Body of pancreas (tissue), 4 donors: Measurements from ENCODE around the gene CFAP44. TPM values are rescaled to one million over a fixed set of nuclear protein-coding genes. Genes with fewer than 3 reads are reported as not detected.

Experiments used
- ATAC-seq: fragments of 150-250 bp; one replicate; pipeline ENCODE4 v1.9.1; 2016
- DNase-seq, 4 donors: peaks; one replicate each; pipeline ENCODE4 v3.0.0-alpha.2; 2019
- H3K27ac ChIP-seq, 4 donors: fragments of 200-600 bp; sonication (generic); 1 replicate in 3 of 4; 2 replicates in 1 of 4; pipeline versions ENCODE4 v1.5.1 to v1.6.1; 2016 to 2019; ENCODE audit warnings: mild to moderate bottlenecking in 1 of 4, mixed read lengths in 1 of 4, moderate library complexity in 1 of 4
- H3K27me3 ChIP-seq, 2 donors: fragments of 200-600 bp; sonication (generic); one replicate each; pipeline ENCODE4 v1.6.0; 2016; ENCODE audit warnings: mild to moderate bottlenecking in 1 of 2
- H3K36me3 ChIP-seq, 2 donors: fragments of 200-600 bp; sonication (generic); replicated peaks in 1 of 2; 2 replicates each; pipeline ENCODE4 v1.5.1; 2016; ENCODE audit warnings: low read depth in 2 of 2; ENCODE audit not compliant: insufficient read depth in 1 of 2
- H3K4me1 ChIP-seq: fragments of 200-600 bp; sonication (generic); one replicate; pipeline ENCODE4 v1.6.0; 2016
- H3K4me3 ChIP-seq, 2 donors: fragments of 200-600 bp; sonication (generic); 1 replicate in 1 of 2; 2 replicates in 1 of 2; pipeline ENCODE4 v1.5.1; 2016 to 2019
- H3K9me3 ChIP-seq, 3 donors: fragments of 200-600 bp; sonication (generic); 1 replicate in 2 of 3; 2 replicates in 1 of 3; pipeline ENCODE4 v1.5.1; 2016
- POLR2A ChIP-seq, 3 donors: fragments of 450-650 bp; IDR thresholded peaks; one replicate each; pipeline ENCODE4 v1.6.1; 2016; ENCODE audit warnings: antibody characterized with exemption in 3 of 3, mild to moderate bottlenecking in 2 of 3
- WGBS, 2 donors: methylation state at CpG; one replicate each; pipeline ENCODE4 v1.1.5; 2017; 5-methylcytosine and 5-hydroxymethylcytosine counted together
- intact Hi-C: fragments of 100-400 bp; cut with DNase I; formaldehyde crosslinking; loops from one replicate; pipeline ENCODE4 v1.15.1; 2023
- total RNA-seq, 2 donors: library from RNA; depleted of rRNA; stranded (reverse); fragments of >200 nt; gene quantifications; one replicate each; pipeline ENCODE4 v1.1.0, GENCODE V29; 2016
- TF ChIP-seq, protein P1 (sequence below), 7 experiments: fragments of 450-650 bp in 4 of 7; fragments of 200-600 bp in 3 of 7; sonication (generic) in 3 of 7; IDR thresholded peaks; one replicate each; pipeline ENCODE4 v1.5.1; 2016 to 2019; ENCODE audit warnings: antibody characterized with exemption in 7 of 7

Gene CFAP44
- total RNA-seq, 2 donors from 2014 or later = 9.9 to 14.8 TPM

DNA sequence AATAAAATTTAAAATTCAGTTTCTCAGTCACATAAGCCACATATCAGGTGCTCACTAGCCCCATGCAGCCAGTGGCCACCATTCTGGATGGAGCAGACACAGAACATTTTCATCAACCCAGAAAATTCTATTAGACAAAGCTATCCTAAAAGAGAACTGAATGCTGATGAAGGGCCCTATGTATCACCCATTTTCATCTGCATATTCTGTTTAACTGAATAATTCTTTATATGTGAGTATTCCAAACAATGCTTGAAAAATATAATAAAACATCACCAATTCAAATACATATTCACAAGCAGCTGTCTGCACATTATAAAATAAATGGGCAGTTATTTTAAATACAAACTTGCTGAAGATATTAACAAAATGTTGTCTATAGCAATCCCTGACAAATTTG is 14.2 kb upstream of the CFAP44 start:
- H3K36me3 ChIP-seq = peaks cover 0 to 8% of the 10 kb centered on the region in 2 donors

DNA sequence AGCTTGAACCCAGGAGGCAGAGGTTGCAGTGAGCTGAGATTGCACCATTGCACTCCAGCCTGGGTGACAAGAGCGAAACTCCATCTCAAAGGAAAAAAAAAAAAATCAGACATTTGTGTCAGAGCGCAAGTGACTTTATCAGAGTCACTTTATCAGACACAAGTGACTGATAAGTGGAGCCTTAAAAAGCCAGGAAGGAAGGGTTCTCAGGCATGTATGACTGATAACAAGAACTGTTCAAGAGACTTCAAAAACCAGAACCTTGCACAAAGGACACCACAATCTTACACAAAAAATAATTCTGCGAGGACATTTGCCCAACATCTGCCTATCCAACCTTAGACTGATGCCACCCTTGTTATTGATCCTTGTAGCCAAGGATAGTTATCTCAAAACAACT is 13.3 kb upstream of the CFAP44 start:
- Histone ChIP-seq H3K4me3 (no peak overlapping the region), H3K36me3 (peaks cover 0 to 2% of the 10 kb centered on the region in 2 donors), H3K27ac (no peak overlapping the region), H3K4me1 (no peaks in the 10 kb centered on the region), H3K9me3 (no peaks in the 10 kb centered on the region), H3K27me3 (no peaks in the 10 kb centered on the region)
- no peak for ATAC-seq
- WGBS, 2 donors = 69 to 76% methylated on average over 3 of the region's 3 CpGs
- TF ChIP-seq, protein P1, sequence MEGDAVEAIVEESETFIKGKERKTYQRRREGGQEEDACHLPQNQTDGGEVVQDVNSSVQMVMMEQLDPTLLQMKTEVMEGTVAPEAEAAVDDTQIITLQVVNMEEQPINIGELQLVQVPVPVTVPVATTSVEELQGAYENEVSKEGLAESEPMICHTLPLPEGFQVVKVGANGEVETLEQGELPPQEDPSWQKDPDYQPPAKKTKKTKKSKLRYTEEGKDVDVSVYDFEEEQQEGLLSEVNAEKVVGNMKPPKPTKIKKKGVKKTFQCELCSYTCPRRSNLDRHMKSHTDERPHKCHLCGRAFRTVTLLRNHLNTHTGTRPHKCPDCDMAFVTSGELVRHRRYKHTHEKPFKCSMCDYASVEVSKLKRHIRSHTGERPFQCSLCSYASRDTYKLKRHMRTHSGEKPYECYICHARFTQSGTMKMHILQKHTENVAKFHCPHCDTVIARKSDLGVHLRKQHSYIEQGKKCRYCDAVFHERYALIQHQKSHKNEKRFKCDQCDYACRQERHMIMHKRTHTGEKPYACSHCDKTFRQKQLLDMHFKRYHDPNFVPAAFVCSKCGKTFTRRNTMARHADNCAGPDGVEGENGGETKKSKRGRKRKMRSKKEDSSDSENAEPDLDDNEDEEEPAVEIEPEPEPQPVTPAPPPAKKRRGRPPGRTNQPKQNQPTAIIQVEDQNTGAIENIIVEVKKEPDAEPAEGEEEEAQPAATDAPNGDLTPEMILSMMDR (IDR thresholded peaks at IDR 0.05) = no peak
- intact Hi-C loops = no loop called here
- DNase-seq = no peak

More for the DNA sequence above, 14.2 kb upstream of the CFAP44 start:
- no peak overlapping the region for H3K4me3 ChIP-seq
- TF ChIP-seq, protein P1 (IDR thresholded peaks at IDR 0.05) = no peak
- TF ChIP-seq POLR2A (IDR thresholded peaks at IDR 0.05) = no peak
- no peak overlapping the region for H3K27ac ChIP-seq
- ATAC-seq (no peak), DNase-seq (no peak)
- no peaks in the 10 kb centered on the region for H3K4me1 ChIP-seq
- intact Hi-C loops = no loop called here
- no peaks in the 10 kb centered on the region for H3K27me3 ChIP-seq
- H3K9me3 ChIP-seq = no peaks in the 10 kb centered on the region

DNA sequence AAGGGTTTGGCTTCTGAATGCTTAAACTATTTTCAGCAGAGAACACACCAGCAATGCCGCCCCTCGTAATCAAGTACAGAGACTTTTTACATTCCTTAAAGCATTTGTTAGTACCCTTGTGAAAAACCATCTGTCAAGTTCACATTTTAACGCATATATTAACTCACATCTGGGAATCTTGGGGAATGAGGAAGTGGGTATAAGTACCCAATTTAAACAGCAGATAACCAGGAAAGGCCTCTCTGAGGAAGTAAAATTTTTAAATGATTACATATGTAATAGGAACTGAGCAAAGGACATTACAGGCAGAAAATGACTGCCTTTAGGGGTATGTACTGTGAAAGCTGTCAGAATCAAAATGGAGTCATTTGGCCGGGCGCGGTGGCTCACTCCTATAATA is 12.8 kb upstream of the CFAP44 start:
- 85 to 93% methylated on average over 6 of the region's 6 CpGs for WGBS, 2 donors

GRCh38 chr3:113450911-113451310 is 9.6 kb upstream of the CFAP44 start:
- no peak for ATAC-seq
- DNase-seq = no peak
- intact Hi-C loops = no loop called here
- 98 to 100% methylated on average over 1 of the region's 1 CpG for WGBS, 2 donors
- Histone ChIP-seq H3K27me3 (no peaks in the 10 kb centered on the region), H3K4me1 (no peaks in the 10 kb centered on the region), H3K4me3 (no peak overlapping the region), H3K9me3 (no peaks in the 10 kb centered on the region), H3K36me3 (peaks cover 0 to 9% of the 10 kb centered on the region in 2 donors), H3K27ac (no peak overlapping the region)
- no peak for TF ChIP-seq POLR2A (IDR thresholded peaks at IDR 0.05)
- TF ChIP-seq, protein P1 (IDR thresholded peaks at IDR 0.05) = no peak

More for the DNA sequence above, 12.8 kb upstream of the CFAP44 start:
- peaks cover 0 to 2% of the 10 kb centered on the region in 2 donors for H3K36me3 ChIP-seq
- H3K27me3 ChIP-seq = no peaks in the 10 kb centered on the region
- DNase-seq (no peak), ATAC-seq (no peak)
- no peaks in the 10 kb centered on the region for H3K4me1 ChIP-seq
- no peak overlapping the region for H3K4me3 ChIP-seq
- no peaks in the 10 kb centered on the region for H3K9me3 ChIP-seq
- TF ChIP-seq, protein P1 (IDR thresholded peaks at IDR 0.05) = no peak
- no peak for TF ChIP-seq POLR2A (IDR thresholded peaks at IDR 0.05)
- intact Hi-C loops = no loop called here
- H3K27ac ChIP-seq = no peak overlapping the region

- no peaks in the 10 kb centered on the region for H3K4me1 ChIP-seq
- no peak overlapping the region for H3K4me3 ChIP-seq
- TF ChIP-seq POLR2A (IDR thresholded peaks at IDR 0.05) = no peak
- TF ChIP-seq, protein P1 (IDR thresholded peaks at IDR 0.05) = no peak
- DNase-seq = no peak
- no peaks in the 10 kb centered on the region for H3K27me3 ChIP-seq
- no peaks in the 10 kb centered on the region for H3K9me3 ChIP-seq
- 88 to 94% methylated on average over 3 of the region's 3 CpGs for WGBS, 2 donors
- no peaks in the 10 kb centered on the region for H3K36me3 ChIP-seq
- no peak for ATAC-seq
- intact Hi-C loops = no loop called here
- no peak overlapping the region for H3K27ac ChIP-seq
These were observed 1.7 kb downstream of the CFAP44 start for GRCh38 chr3:113439606-113440005.
